Adrenal gland (tissue), 12 donors: ENCODE measurements around the gene MRPL17. TPM values are rescaled to one million over a fixed set of nuclear protein-coding genes. Genes with fewer than 3 reads are reported as not detected.

Source experiments
- DNase-seq, 7 donors: peaks; one replicate each; pipeline ENCODE4 v3.0.0-alpha.2; 2019 to 2020
- H3K27ac ChIP-seq, 5 donors: fragments of 200-600 bp; sonication (generic) in 4 of 5; 1 replicate in 3 of 5; 2 replicates in 2 of 5; pipeline versions ENCODE4 v1.5.1 to v1.8.0; 2016 to 2020; ENCODE audit warnings: mild to moderate bottlenecking in 1 of 5
- H3K27me3 ChIP-seq: fragments of 200-600 bp; 2 replicates; pipeline ENCODE4 v1.8.0; 2021
- H3K36me3 ChIP-seq, 2 donors: fragments of 200-600 bp; replicated peaks in 1 of 2; 1 replicate in 1 of 2; 2 replicates in 1 of 2; pipeline versions ENCODE4 v1.5.1 to v1.8.0; 2018 to 2022
- H3K4me1 ChIP-seq, 2 donors: fragments of 200-600 bp; replicated peaks in 1 of 2; 1 replicate in 1 of 2; 2 replicates in 1 of 2; pipeline versions ENCODE4 v1.5.1 to v1.8.0; 2018 to 2021
- H3K4me3 ChIP-seq, 4 donors: fragments of 200-600 bp; sonication (generic) in 3 of 4; one replicate each; pipeline ENCODE4 v1.5.1; 2016 to 2018
- H3K9me3 ChIP-seq, 3 donors: fragments of 200-600 bp; sonication (generic) in 1 of 3; replicated peaks in 1 of 3; 1 replicate in 2 of 3; 2 replicates in 1 of 3; pipeline versions ENCODE4 v1.5.1 to v1.8.0; 2016 to 2021
- POLR2A ChIP-seq, 2 donors: fragments of 450-650 bp; IDR thresholded peaks; one replicate each; pipeline ENCODE4 v1.6.1; 2017; ENCODE audit warnings: antibody characterized with exemption in 2 of 2, mild to moderate bottlenecking in 2 of 2, moderate library complexity in 1 of 2
- WGBS, 4 donors: extraction: QIAGEN DNeasy Blood & Tissue Kit in 2 of 4; methylation state at CpG; one replicate each; pipeline versions ENCODE4 v1.1.5 to v1.1.7; 2013 to 2017; 5-methylcytosine and 5-hydroxymethylcytosine counted together
- intact Hi-C, 2 donors: fragments of 100-400 bp; cut with DNase I; formaldehyde crosslinking; loops; one replicate each; pipeline versions ENCODE4 v1.14.1 to v1.15.0; 2022 to 2023
- polyA plus RNA-seq, 3 donors: library from polyadenylated mRNA; stranded (reverse); fragments of 200-250 nt in 2 of 3; fragments of 350-450 nt in 1 of 3; fragmentation: Illumina TruSeq in 1 of 3; extraction: RNeasy Lipid Tissue Mini Kit (QIAGEN cat#74804) in 1 of 3; gene quantifications; one replicate each; pipeline ENCODE4 v1.2.3, GENCODE V29; 2013 to 2014
- total RNA-seq, 9 donors: library from RNA; depleted of rRNA in 4 of 9; stranded (reverse); fragments of >200 nt in 4 of 9; fragments of 120-200 nt in 1 of 9; fragmentation: NEBNext Ultra II Directional in 1 of 9; extraction: Animal tissue kit (Norgen Biotek cat#: 25700) in 1 of 9; gene quantifications; one replicate each; pipeline versions ENCODE4 v1.1.0 to v1.2.4, GENCODE V29; 2013 to 2023
- TF ChIP-seq, protein P1 (sequence below), 6 experiments: fragments of 450-650 bp in 4 of 6; fragments of 200-600 bp in 2 of 6; sonication (generic) in 1 of 6; IDR thresholded peaks; 1 replicate in 5 of 6; 2 replicates in 1 of 6; pipeline versions ENCODE4 v1.5.1 to v1.8.0; 2016 to 2021; ENCODE audit warnings: antibody characterized with exemption in 6 of 6, mild to moderate bottlenecking in 2 of 6, moderate library complexity in 1 of 6
- donor health status: healthy with polysubstance abuse.
- donor health status: Bipolar disorder and iron deficiency.
- donor health status: DM: yes; HTN: yes; CAD: no.
- donor health status: DM: no; HTN: no; CAD: no.
- donor health status: DM: no; HTN: no; CAD: no.
- donor health status: DM: yes; HTN: yes; CAD: no.

MRPL17 gene
- total and polyA plus RNA-seq, 12 donors, result 51.2 to 532 (median 80.6) TPM

GRCh38 chr11:6677018-6677417, 6.1 kb downstream of the MRPL17 start:
- no peak for DNase-seq
- 74 to 85% (median 79%) methylated on average over 3 of the region's 3 CpGs for WGBS, 4 donors
- TF ChIP-seq, protein P1, sequence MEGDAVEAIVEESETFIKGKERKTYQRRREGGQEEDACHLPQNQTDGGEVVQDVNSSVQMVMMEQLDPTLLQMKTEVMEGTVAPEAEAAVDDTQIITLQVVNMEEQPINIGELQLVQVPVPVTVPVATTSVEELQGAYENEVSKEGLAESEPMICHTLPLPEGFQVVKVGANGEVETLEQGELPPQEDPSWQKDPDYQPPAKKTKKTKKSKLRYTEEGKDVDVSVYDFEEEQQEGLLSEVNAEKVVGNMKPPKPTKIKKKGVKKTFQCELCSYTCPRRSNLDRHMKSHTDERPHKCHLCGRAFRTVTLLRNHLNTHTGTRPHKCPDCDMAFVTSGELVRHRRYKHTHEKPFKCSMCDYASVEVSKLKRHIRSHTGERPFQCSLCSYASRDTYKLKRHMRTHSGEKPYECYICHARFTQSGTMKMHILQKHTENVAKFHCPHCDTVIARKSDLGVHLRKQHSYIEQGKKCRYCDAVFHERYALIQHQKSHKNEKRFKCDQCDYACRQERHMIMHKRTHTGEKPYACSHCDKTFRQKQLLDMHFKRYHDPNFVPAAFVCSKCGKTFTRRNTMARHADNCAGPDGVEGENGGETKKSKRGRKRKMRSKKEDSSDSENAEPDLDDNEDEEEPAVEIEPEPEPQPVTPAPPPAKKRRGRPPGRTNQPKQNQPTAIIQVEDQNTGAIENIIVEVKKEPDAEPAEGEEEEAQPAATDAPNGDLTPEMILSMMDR (IDR thresholded peaks at IDR 0.05), result no peak
- no peak for TF ChIP-seq POLR2A (IDR thresholded peaks at IDR 0.05)
- Histone ChIP-seq H3K36me3 (no peaks in the 10 kb centered on the region), H3K9me3 (no peaks in the 10 kb centered on the region), H3K4me1 (peaks cover 2 to 20% of the 10 kb centered on the region in 2 donors), H3K27me3 (no peaks in the 10 kb centered on the region), H3K27ac (no peak overlapping the region), H3K4me3 (no peak overlapping the region)
- intact Hi-C loops, result no loop called here

DNA sequence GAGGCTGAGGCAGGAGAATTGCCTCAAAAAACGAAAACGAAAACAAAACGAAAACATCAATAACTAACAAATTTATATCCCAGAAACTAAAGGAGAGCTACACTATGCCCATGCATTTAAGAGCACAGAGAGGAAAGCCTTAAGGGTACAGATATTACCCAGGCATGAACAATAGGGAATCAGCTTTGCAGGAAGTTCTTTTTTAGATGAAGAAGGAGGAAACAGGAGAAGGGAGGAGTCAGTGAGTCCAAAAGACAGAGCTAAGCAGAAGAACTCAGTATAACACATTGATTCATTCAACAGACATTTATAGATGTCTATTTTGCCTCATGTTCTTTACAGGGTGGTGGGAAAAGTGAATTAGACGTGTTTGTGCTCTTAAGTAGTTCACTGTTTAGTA, 8.3 kb downstream of the MRPL17 start:
- no peak for DNase-seq
- intact Hi-C loops, result no loop called here
- WGBS, 4 donors, result 68 to 78% (median 76%) methylated on average over 4 of the region's 4 CpGs

DNA sequence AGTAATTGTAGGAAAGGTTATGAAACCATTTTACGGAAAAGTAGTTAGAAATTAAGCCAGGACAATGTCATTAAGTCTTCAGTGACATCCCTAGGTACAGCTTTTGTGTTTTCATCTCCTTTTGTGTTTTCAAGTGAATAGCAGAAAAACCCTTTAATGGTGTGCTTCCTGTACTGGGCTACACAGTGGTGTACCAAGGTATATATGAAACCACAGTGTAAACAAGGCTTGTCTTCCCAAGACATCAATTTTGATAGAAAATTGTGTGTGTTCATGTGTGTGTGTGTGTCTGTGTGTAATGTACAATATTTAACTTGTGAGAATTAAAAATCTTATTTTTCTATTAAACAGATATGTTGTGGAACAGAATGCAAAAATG, 8.9 kb downstream of the MRPL17 start:
- no peak overlapping the region for H3K4me3 ChIP-seq
- H3K4me1 ChIP-seq, result peaks cover 0 to 14% of the 10 kb centered on the region in 2 donors
- intact Hi-C loops, result no loop called here
- no peak overlapping the region for H3K27ac ChIP-seq
- no peaks in the 10 kb centered on the region for H3K36me3 ChIP-seq
- WGBS, 4 donors, result 82 to 90% (median 86%) methylated on average over 1 of the region's 1 CpG
- TF ChIP-seq, protein P1 (IDR thresholded peaks at IDR 0.05), result no peak
- TF ChIP-seq POLR2A (IDR thresholded peaks at IDR 0.05), result no peak
- H3K27me3 ChIP-seq, result no peaks in the 10 kb centered on the region
- no peaks in the 10 kb centered on the region for H3K9me3 ChIP-seq
- no peak for DNase-seq

More for the DNA sequence above, 8.3 kb downstream of the MRPL17 start:
- H3K27ac ChIP-seq, result no peak overlapping the region
- peaks cover 0 to 14% of the 10 kb centered on the region in 2 donors for H3K4me1 ChIP-seq
- no peaks in the 10 kb centered on the region for H3K27me3 ChIP-seq
- no peak overlapping the region for H3K4me3 ChIP-seq
- H3K36me3 ChIP-seq, result no peaks in the 10 kb centered on the region
- no peaks in the 10 kb centered on the region for H3K9me3 ChIP-seq
- no peak for TF ChIP-seq POLR2A (IDR thresholded peaks at IDR 0.05)
- TF ChIP-seq, protein P1 (IDR thresholded peaks at IDR 0.05), result no peak

- Histone ChIP-seq H3K4me3 (no peak overlapping the region), H3K9me3 (no peaks in the 10 kb centered on the region), H3K27me3 (no peaks in the 10 kb centered on the region), H3K36me3 (no peaks in the 10 kb centered on the region), H3K4me1 (peaks cover 0 to 14% of the 10 kb centered on the region in 2 donors), H3K27ac (no peak overlapping the region)
- TF ChIP-seq, protein P1 (IDR thresholded peaks at IDR 0.05), result no peak
- TF ChIP-seq POLR2A (IDR thresholded peaks at IDR 0.05), result no peak
- no peak for DNase-seq
- intact Hi-C loops, result no loop called here
Observed at GRCh38 chr11:6673523-6674218, 9.5 kb downstream of the MRPL17 start.
